HG03520 (cell line): ENCODE measurements around the gene TECPR2.
A peak's percentile ranks its signal among the peaks of the same experiment; 100 is the strongest.
"Not testable (repeated sequence)": the region's sequence is repeated elsewhere in the genome, so short reads cannot be mapped to it uniquely, and the experiment has no call there.

Source experiments
- ATAC-seq: cut with Tn5 transposase; IDR thresholded peaks from one replicate; pipeline ENCODE4 v1.9.1; 2021; ENCODE audit warnings: mild to moderate bottlenecking, moderate library complexity; ENCODE audit not compliant: unreplicated experiment

TECPR2 gene

GRCh38 chr14:102362545-102363181, at the start of gene TECPR2, which contains the start of gene CINP:
TECPR2 (plus strand) TSS chr14:102362941; CDS start chr14:102376722, 13,781 bp downstream.
CINP (minus strand) TSS chr14:102362890; CDS start chr14:102362851, 39 bp downstream.
- peak; percentile 83 for ATAC-seq

- ATAC-seq: peak; percentile 42
Measured at GRCh38 chr14:102314242-102315011, 48.3 kb upstream of the TECPR2 start.

GRCh38 chr14:102315121-102315520, 47.6 kb upstream of the TECPR2 start:
- ATAC-seq: no peak

- ATAC-seq: no peak
Measured at GRCh38 chr14:102316338-102316742, 46.4 kb upstream of the TECPR2 start.

- peak; percentile 50 for ATAC-seq
Measured at GRCh38 chr14:102316743-102317563, 45.8 kb upstream of the TECPR2 start.

GRCh38 chr14:102317564-102318248, 45.0 kb upstream of the TECPR2 start:
- ATAC-seq: no peak

GRCh38 chr14:102318781-102319276, 43.9 kb upstream of the TECPR2 start:
- ATAC-seq: no peak

GRCh38 chr14:102319351-102320032, 43.2 kb upstream of the TECPR2 start, which contains the start of gene ZNF839:
ZNF839 (plus strand) TSS chr14:102319746; CDS start chr14:102319766, 20 bp downstream.
- ATAC-seq: peak; percentile 57

GRCh38 chr14:102320033-102320660, 42.6 kb upstream of the TECPR2 start:
- ATAC-seq: peak; percentile 16

GRCh38 chr14:102320671-102321455, 41.9 kb upstream of the TECPR2 start:
- no peak for ATAC-seq

GRCh38 chr14:102321456-102322422, 41.0 kb upstream of the TECPR2 start:
- ATAC-seq: no peak

- ATAC-seq: no peak
Measured at GRCh38 chr14:102323102-102323501, 39.6 kb upstream of the TECPR2 start.

GRCh38 chr14:102325791-102326345, 36.9 kb upstream of the TECPR2 start:
- no peak for ATAC-seq

- no peak for ATAC-seq
Measured at GRCh38 chr14:102326583-102326982, 36.2 kb upstream of the TECPR2 start.

GRCh38 chr14:102329381-102329780, 33.4 kb upstream of the TECPR2 start:
- not testable (repeated sequence) for ATAC-seq

GRCh38 chr14:102330806-102331205, 31.9 kb upstream of the TECPR2 start:
- ATAC-seq: no peak

- no peak for ATAC-seq
Measured at GRCh38 chr14:102333390-102333789, 29.4 kb upstream of the TECPR2 start.
